K562 (cell line): Measurements from ENCODE around the gene ITLN1. TPM values are rescaled to one million over a fixed set of nuclear protein-coding genes. Genes with fewer than 3 reads are reported as not detected.
"Not testable (repeated sequence)": the region's sequence is repeated elsewhere in the genome, so short reads cannot be mapped to it uniquely, and the experiment has no call there.

ENCODE experiments used
- ATAC-seq: fragments of 200-7000 bp; cut with Tn5 transposase; 3 replicates; pipeline ENCODE4 v1.9.1; 2020; ENCODE audit warnings: moderate library complexity
- BruUV-seq: library from RNA; stranded (reverse); fragments of 400-500 nt; replicated peaks from 2 replicates; lab custom pipeline; 2021; lab: Mats Ljungman, UMichigan
- CTCF ChIA-PET: fragments of 300-600 bp; formaldehyde crosslinking; extraction: SDS; loops from one replicate; lab custom pipeline; 2021; ENCODE audit warnings: low intra/inter-chr PET ratio; lab: Yijun Ruan, JAX
- POLR2A ChIA-PET: fragments of 300-600, 350-650 bp; sonication (Branson Sonifier 250); formaldehyde crosslinking; extraction: SDS; loops from one replicate; lab custom pipeline; 2021; ENCODE audit warnings: antibody characterized with exemption, inconsistent platforms; lab: Yijun Ruan, JAX
- DNase-seq, 4 experiments: peaks; one replicate each; pipeline versions ENCODE4 v3.0.0 to v3.0.0-alpha.2; 2011 to 2018; ENCODE audit warnings: low spot score in 3 of 4, mixed read lengths in 3 of 4; ENCODE audit errors: extremely low read depth in 1 of 4
- FAIRE-seq: peaks from 2 replicates; lab custom pipeline; 2011; peaks lifted over from hg19 to GRCh38; lab: Jason Lieb, UNC
- H2AFZ ChIP-seq: 2 replicates; pipeline ENCODE4 v1.6.0; 2011; ENCODE audit warnings: low read depth, low read length, control low read depth, inconsistent platforms
- H3K27ac ChIP-seq: fragments of 200-600 bp; 3 replicates; pipeline ENCODE4 v1.8.0; 2011; ENCODE audit warnings: low read depth, mild to moderate bottlenecking, control low read depth, inconsistent platforms, low read length, moderate library complexity, mixed read lengths; ENCODE audit errors: extremely low read depth
- H3K27me3 ChIP-seq, 2 experiments: fragments of 300-600 bp in 1 of 2; 2 replicates in 1 of 2; 3 replicates in 1 of 2; pipeline versions ENCODE4 v1.6.0 to v1.8.0; 2011; ENCODE audit warnings: inconsistent platforms in 2 of 2, low read length in 2 of 2, mild to moderate bottlenecking in 1 of 2, mixed read lengths in 1 of 2, moderate library complexity in 1 of 2; ENCODE audit not compliant: control insufficient read depth in 2 of 2, insufficient read depth in 2 of 2
- H3K36me3 ChIP-seq: fragments of 300-600 bp; 3 replicates; pipeline ENCODE4 v1.8.0; 2011; ENCODE audit warnings: mild to moderate bottlenecking, low read length, inconsistent platforms; ENCODE audit not compliant: control insufficient read depth, insufficient read depth
- H3K4me1 ChIP-seq, 2 experiments: fragments of 200-600 bp in 1 of 2; replicated peaks in 1 of 2; 2 replicates in 1 of 2; 3 replicates in 1 of 2; pipeline versions ENCODE4 v1.5.1 to v1.8.0; 2011; ENCODE audit warnings: inconsistent platforms in 2 of 2, low read length in 2 of 2, mild to moderate bottlenecking in 1 of 2, mixed read lengths in 1 of 2, moderate library complexity in 1 of 2; ENCODE audit not compliant: control insufficient read depth in 2 of 2, insufficient read depth in 2 of 2
- H3K4me2 ChIP-seq: 2 replicates; pipeline ENCODE4 v1.6.1; 2011; ENCODE audit warnings: low read length, control low read depth, inconsistent platforms, mixed read lengths; ENCODE audit not compliant: insufficient read depth
- H3K4me3 ChIP-seq: fragments of 200-600 bp; sonication (generic), shearing (Covaris generic); 2 replicates; pipeline ENCODE4 v1.5.1; 2016; ENCODE audit warnings: control low read depth, inconsistent platforms
- H3K79me2 ChIP-seq: fragments of 200-600 bp; 3 replicates; pipeline ENCODE4 v1.8.0; 2011; ENCODE audit warnings: low read length, inconsistent platforms; ENCODE audit not compliant: control insufficient read depth, insufficient read depth
- H3K9ac ChIP-seq, 2 experiments: 2 replicates each; pipeline versions ENCODE4 v1.6.0 to v1.6.1; 2011; ENCODE audit warnings: low read depth in 2 of 2, low read length in 2 of 2, control low read depth in 1 of 2, inconsistent platforms in 1 of 2, mild to moderate bottlenecking in 1 of 2, mixed read lengths in 1 of 2; ENCODE audit not compliant: insufficient read depth in 1 of 2
- H3K9me1 ChIP-seq: one replicate; pipeline ENCODE4 v1.6.0; 2011; ENCODE audit warnings: inconsistent platforms, mild to moderate bottlenecking, low read length, moderate library complexity; ENCODE audit not compliant: control insufficient read depth, insufficient read depth
- H3K9me3 ChIP-seq: replicated peaks from 2 replicates; pipeline ENCODE4 v1.5.1; 2011; ENCODE audit warnings: low read depth, low read length, inconsistent platforms; ENCODE audit not compliant: control insufficient read depth, insufficient read depth
- H4K20me1 ChIP-seq: replicated peaks from 2 replicates; pipeline ENCODE4 v1.6.1; 2011; ENCODE audit warnings: low read length, inconsistent platforms, mixed read lengths; ENCODE audit not compliant: control insufficient read depth, insufficient read depth
- BRD9 ChIP-seq: fragments of 450-650 bp; IDR thresholded peaks from 2 replicates; pipeline ENCODE4 v1.6.1; 2018; ENCODE audit warnings: low read depth; ENCODE audit not compliant: partially characterized antibody
- POLR2AphosphoS2 ChIP-seq: IDR thresholded peaks from 2 replicates; pipeline ENCODE4 v1.6.1; 2012; ENCODE audit warnings: low read length, improper control_type of control experiment
- TAL1 ChIP-seq: fragments of 450-650 bp; IDR thresholded peaks from 2 replicates; pipeline ENCODE4 v1.6.1; 2016; ENCODE audit warnings: mild to moderate bottlenecking
- ZNF184 ChIP-seq: sonication (generic); formaldehyde crosslinking; IDR thresholded peaks from 2 replicates; pipeline ENCODE4 v1.5.0; 2020; ENCODE audit warnings: missing genetic modification reagents
- ZNF780A ChIP-seq: fragments of 250-450 bp; sonication (Bioruptor Pico); IDR thresholded peaks from 2 replicates; pipeline ENCODE4 v1.5.0; 2021; ENCODE audit warnings: mild to moderate bottlenecking
- WGBS: fragments of 100-300 bp; shearing (Covaris generic); methylation state at CpG from one replicate; pipeline ENCODE4 v1.1.6; 2016; ENCODE audit warnings: low coverage, mixed read lengths; ENCODE audit not compliant: insufficient coverage; ENCODE audit errors: missing lambda C conversion rate; 5-methylcytosine and 5-hydroxymethylcytosine counted together
- in situ Hi-C: fragments of 300-500 bp; cut with MboI; formaldehyde crosslinking; loops from 4 replicates; pipeline ENCODE4 v1.15.0; 2018; ENCODE audit warnings: inconsistent platforms, mixed read lengths
- intact Hi-C: fragments of 100-400 bp; cut with micrococcal nuclease; formaldehyde crosslinking; loops from 2 replicates; pipeline ENCODE4 v1.14.2; 2022
- polyA plus RNA-seq, 8 experiments: library from polyadenylated mRNA; depleted of rRNA in 4 of 8; stranded (reverse) in 5 of 8; unstranded in 3 of 8; fragments of >200 nt; fragmentation: Nextera tagmentation in 2 of 8; fragmentation: Illumina TruSeq in 1 of 8; extraction: Ambion mirVana in 2 of 8; extraction: Trizol in 1 of 8; gene quantifications; 2 replicates each; pipeline versions ENCODE4 v1.2.1 to v1.2.3, GENCODE V29; 2011 to 2014; ENCODE audit warnings: inconsistent platforms in 1 of 8, missing spikeins in 1 of 8
- total RNA-seq, 7 experiments: library from RNA; depleted of rRNA in 6 of 7; stranded (reverse); fragments of >200 nt in 6 of 7; fragmentation: Illumina TruSeq in 2 of 7; extraction: Trizol in 2 of 7; gene quantifications; 2 replicates each; pipeline versions ENCODE4 v1.2.1 to v1.2.3, GENCODE V29; 2011 to 2021; ENCODE audit warnings: low replicate concordance in 1 of 7

ITLN1 gene
- total and polyA plus RNA-seq, 9 of the 15 experiments (the other 6 are each of a cell fraction or from before 2014, with no cell fraction given) = not detected

DNA sequence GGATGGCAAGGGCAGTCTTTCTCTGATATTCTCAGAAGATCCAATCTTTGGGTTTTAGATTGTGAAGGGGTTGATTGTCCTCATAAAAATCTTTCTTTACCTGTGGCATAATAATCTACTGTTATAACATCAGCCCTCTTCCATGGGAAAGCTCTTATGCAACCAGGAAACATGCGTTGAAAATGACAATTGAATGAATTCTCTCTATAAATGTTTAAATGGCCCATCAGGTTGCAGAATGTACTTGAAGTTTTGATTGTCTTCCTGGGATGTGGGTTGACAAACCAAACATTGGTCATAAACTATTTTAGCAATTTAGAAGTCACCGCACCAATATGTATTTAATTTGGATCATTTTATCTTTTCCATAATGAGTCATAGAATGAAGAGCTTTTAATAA lies 31.7 kb upstream of the ITLN1 start:
- Histone ChIP-seq H3K27me3 (peaks cover 5 to 6% of the 10 kb centered on the region in 2 experiments; a peak in 2 of 5 replicates), H3K4me2 (no peak overlapping the region), H3K79me2 (no peaks in the 10 kb centered on the region), H3K9me3 (no peaks in the 10 kb centered on the region), H3K36me3 (no peaks in the 10 kb centered on the region), H3K4me1 (peaks cover 0 to 1% of the 10 kb centered on the region in 2 experiments; a peak in 1 of 5 replicates), H3K9me1 (no peaks in the 10 kb centered on the region), H3K4me3 (no peak overlapping the region), H3K27ac (no peak overlapping the region), H2AFZ (no peak overlapping the region), H4K20me1 (no peaks in the 10 kb centered on the region), H3K9ac (no peak overlapping the region)
- TF ChIP-seq ZNF780A (CRISPR knock-in tag) = no peak
- TF ChIP-seq TAL1 = no peak
- TF ChIP-seq ZNF184 = no peak
- TF ChIP-seq POLR2AphosphoS2 = no peak
- TF ChIP-seq BRD9 = no peak
- in situ Hi-C loops = no loop called here
- no TSS peak for BruUV-seq
- ChIA-PET CTCF (no interaction called here), POLR2A (interaction anchor here (0.6 kb wide), 1 partner anchor 82 kb away, joined by 4 read pairs; no protein-coding TSS in a partner anchor)
- WGBS = 3% methylated on average over 2 of the region's 2 CpGs
- intact Hi-C loops = no loop called here
- FAIRE-seq (no peak), DNase-seq (no peak), ATAC-seq (no peak)

DNA sequence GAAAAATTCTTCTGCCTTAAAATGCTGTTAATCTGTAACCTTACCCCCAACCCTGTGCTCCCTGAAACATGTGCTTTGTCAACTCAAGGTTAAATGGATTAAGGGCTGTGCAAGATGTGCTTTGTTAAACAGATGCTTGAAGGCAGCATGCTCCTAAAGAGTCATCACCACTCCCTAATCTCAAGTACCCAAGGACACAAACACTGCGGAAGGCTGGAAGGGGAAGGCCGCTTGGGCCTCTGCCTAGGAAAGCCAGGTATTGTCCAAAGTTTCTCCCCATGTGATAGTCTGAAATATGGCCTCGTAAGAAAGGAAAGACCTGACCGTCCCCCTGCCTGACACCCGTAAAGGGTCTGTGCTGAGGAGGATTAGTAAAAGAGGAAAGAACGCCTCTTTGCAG lies 28.2 kb upstream of the ITLN1 start:
- H3K79me2 ChIP-seq, H3K36me3 ChIP-seq, DNase-seq, ATAC-seq, H3K4me1 ChIP-seq, H3K9ac ChIP-seq, BruUV-seq, POLR2A ChIA-PET, H3K4me3 ChIP-seq, in situ Hi-C loops, intact Hi-C loops, H3K9me1 ChIP-seq, H3K4me2 ChIP-seq, H3K9me3 ChIP-seq, H4K20me1 ChIP-seq, CTCF ChIA-PET, FAIRE-seq, H2AFZ ChIP-seq, H3K27ac ChIP-seq: not testable (repeated sequence)
- H3K27me3 ChIP-seq = peaks cover 9 to 26% of the 10 kb centered on the region in 2 experiments; a peak in 2 of 5 replicates
- WGBS = 4% methylated on average over 6 of the region's 6 CpGs
